ENCODE measurements around the gene SH3BP4.
"Not testable (repeated sequence)": the region's sequence is repeated elsewhere in the genome, so short reads cannot be mapped to it uniquely, and the experiment has no call there.

SH3BP4 gene

GRCh38 chr2:234999740-235000425 lies 48.1 kb downstream of the SH3BP4 start:
- DNase-seq = no peak

- no peak for DNase-seq
Observed at GRCh38 chr2:235000426-235001236, 48.8 kb downstream of the SH3BP4 start.

DNA sequence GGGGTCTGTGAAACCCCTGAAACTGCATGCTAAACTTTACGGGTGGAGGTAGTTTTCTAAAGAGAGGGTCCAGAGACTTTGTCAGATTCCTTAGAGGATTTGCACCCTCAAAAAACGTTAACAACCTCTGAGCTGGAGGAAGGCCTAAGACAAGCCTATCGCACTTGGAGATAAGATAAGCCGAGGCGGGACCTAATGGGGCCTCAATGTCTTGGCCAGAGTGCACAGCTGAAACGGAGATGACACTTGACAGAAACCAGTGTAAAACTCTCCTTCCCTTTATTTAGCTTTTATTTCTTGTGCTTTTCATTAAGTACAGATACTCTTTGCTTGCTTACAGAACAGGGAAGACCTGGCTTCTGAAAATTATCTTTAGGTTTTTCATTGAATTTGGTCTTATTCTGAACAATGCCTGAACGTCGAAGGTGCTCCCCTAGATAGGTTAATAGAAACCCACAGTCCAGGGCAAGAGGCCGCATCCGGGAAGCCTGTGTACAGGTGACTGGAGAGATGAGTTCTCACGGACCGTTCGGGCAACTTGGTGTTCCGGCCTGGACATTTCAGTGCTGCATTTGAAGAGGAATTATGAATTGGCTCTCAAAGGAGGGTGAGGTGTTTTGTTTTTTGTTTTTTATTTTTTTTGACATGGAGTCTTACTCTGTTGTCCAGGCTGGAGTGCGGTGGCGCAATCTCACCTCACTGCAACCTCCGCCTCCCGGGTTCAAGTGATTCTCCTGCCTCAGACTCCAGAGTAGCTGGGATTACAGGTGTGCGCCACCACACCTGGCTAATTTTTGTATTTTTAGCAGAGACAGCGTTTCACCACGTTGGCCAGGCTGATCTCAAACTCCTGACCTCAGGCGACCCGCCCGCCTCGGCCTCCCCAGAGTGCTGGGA lies 49.7 kb downstream of the SH3BP4 start:
- no peak for DNase-seq

GRCh38 chr2:235002198-235003095 lies 50.6 kb downstream of the SH3BP4 start:
- no peak for DNase-seq

- no peak for DNase-seq
Observed at GRCh38 chr2:235003096-235003775, 51.4 kb downstream of the SH3BP4 start.

- no peak for DNase-seq
Observed at GRCh38 chr2:235004329-235004903, 52.6 kb downstream of the SH3BP4 start.

DNA sequence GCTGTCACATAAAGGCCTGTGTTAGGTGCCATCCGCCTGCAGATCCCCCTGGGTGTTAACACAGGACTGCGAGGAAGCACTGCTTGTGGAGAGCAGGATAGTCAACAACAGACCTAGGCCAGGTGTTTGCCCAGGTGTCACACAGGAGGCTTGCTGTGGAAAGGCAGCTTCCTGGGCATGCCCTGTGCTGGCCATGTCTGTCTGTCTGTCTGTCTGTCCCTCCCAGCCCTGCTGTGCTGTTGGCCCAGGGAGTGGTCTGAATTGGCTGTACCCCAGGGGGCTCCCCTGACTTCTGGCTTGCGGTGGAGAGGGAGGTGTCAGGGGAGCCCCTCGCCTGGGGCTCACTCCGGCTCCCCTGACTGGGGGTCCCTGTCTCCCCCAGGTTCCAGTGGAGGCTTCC lies 53.2 kb downstream of the SH3BP4 start:
- no peak for DNase-seq

DNA sequence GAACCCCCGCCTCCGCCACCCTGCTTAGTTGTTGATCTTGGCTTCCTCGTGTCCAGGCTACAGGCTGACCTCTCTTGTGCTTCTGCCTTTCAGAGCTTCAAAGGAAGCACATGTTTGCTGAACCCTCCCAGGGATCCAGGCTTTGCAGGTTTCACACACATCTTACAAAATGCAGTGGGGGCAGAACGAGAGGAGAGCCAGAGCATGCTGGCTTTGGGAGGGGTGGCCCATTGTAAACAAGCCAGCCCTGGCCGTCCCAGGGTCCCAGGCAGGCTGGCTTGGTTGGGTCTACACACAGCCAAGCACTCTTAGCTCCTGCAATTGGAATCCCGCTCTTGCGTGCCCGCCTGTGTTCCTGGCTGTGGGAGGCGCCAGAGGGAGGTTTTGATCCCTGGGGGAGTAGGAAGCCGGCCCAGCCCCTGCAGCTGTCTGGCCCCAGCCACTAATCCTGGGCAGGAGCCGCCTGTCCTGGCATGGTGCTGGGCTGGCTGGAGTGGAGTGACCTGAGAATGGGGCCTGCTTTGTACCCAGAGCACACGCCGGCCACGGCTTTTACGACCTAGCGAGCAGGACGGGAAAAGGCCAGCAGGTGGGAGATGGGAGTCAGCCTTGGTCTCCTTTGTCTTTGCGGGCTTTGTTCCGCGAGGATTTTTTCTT lies 53.9 kb downstream of the SH3BP4 start:
- no peak for DNase-seq

DNA sequence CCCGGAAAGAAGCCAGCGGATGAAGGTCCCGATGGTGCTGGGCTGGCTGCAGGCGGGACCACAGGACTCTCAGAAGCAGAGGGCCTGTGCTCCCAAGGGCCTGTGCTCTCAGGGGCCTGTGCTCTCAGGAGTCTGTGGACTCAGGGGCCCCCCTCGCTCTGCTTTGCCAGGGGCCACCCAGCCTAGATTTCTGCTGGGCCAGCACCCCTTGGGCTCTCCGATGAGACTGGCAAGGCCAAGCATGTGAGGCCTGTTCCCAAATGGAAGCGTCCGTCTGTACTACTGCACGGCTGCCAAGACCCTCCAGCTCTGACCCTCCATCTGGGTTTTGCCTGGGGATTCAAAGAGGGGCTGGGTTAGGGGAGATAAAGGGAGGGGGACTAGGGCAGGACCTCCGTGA lies 54.6 kb downstream of the SH3BP4 start:
- no peak for DNase-seq

- DNase-seq = no peak
Observed at GRCh38 chr2:235006986-235007385, 55.2 kb downstream of the SH3BP4 start.

DNA sequence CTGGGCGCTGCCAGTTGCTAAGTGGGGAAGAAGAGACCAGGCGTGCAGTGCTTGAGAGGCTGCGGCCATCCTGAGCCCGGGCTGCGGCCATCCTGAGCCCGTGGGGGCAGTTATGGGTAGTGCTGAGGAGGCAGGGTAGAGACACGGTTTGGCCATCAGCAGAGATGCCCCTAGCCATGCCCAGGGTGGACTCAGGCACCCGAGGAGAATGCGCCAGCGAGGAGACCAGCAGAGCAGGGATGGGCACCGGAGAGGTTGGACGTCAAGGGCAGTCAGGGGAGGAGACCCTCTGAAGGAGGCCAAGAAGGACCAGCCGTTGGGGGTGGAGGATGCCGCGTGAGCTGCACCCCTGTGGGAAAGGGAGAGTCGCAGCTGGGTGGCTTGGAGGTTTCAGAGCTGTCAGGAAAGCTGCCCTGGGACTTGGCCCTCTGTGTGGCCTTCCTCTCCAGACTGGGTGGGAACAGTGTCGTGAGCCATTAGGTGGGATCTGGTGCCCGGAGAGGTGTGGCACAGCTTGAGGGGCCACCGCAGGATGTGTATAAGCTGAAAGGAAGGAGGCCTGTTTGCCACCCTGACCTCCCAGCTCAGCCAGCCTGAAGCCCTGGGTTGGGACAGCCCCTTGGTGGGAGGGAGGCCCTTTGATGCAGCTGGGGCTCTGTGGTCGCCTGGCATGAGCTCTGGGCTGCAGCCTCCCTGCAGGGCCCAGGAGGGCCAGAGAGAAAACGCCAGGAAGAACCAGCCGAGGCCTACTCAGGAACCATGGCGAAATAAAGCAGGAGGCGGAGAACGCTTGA lies 56.0 kb downstream of the SH3BP4 start:
- no peak for DNase-seq

- DNase-seq = no peak
Observed at GRCh38 chr2:235008584-235009044, 56.8 kb downstream of the SH3BP4 start.

GRCh38 chr2:235009081-235009480 lies 57.3 kb downstream of the SH3BP4 start:
- no peak for DNase-seq

- DNase-seq = no peak
Observed at GRCh38 chr2:235010117-235010714, 58.4 kb downstream of the SH3BP4 start.

GRCh38 chr2:235011607-235011928 lies 59.8 kb downstream of the SH3BP4 start:
- no peak for DNase-seq

DNA sequence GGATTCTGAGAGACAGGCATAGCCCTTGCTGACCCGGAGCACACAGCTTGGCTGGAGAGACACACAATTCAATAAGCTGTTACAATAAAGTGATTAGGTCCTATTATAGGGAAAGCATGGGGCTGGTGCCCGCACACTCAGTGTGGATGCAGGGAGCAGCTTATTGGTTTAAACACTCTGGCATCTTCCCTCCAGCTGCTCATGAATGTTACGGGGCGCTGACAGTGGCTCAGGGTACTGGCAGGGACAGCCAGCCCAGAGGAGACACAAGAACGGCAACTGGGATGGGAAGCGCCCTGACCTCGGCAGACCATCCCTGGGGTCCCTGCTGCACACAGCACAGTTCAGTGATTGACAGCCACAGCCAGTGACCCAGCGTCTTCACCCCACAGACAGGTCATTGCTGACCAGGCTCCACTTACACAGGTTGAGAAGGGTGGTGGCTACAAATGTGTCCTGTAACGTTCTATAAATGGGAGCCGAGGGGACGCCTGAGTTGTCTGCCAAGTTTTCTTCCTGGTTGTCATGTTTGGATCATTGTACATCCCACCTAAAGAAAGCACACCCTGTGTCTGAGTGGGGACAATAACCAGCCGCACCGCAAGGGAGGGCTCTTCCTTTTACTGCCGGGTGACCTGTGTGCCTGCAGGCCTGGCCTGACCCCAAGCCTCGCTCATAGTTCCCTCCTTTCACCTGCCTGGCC lies 60.3 kb downstream of the SH3BP4 start:
- DNase-seq = no peak

DNA sequence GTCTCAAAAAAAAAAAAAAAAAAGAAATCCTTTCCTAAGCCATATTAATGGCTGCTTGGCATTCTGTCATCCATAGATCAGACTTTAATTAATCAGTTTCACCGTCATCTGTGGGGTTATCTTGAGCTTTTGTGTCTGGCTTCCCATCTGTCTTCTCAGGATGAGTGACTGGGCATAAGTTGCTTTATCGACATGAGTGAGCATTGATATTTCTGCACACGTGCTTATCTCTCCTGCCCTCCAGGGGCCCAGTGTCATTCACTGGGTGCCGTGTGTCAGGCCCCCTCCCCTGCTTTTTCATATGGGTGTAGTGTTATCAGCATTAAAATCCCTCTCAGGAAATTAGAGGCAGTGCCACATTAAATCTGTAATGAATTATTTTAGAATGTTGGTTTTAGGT lies 65.6 kb downstream of the SH3BP4 start:
- DNase-seq = no peak

- no peak for DNase-seq
Observed at GRCh38 chr2:235018838-235019237, 67.0 kb downstream of the SH3BP4 start.

GRCh38 chr2:235020141-235020540 lies 68.3 kb downstream of the SH3BP4 start:
- DNase-seq = not testable (repeated sequence)

All from stimulated activated CD4-positive, alpha-beta T cell treated with anti-CD3 and anti-CD28 coated beads, Interleukin-1b, Interleukin-23, amount 100 ng/mL, for 48 hours (primary cell).